ELR (cell line): Measurements from ENCODE around the gene BAHCC1.

Experiments
- DNase-seq: peaks from one replicate; pipeline ENCODE4 v3.0.0-alpha.2; 2015; ENCODE audit warnings: low read depth

The BAHCC1 gene

GRCh38 chr17:81461607-81462500 lies 66.6 kb downstream of the BAHCC1 start:
- DNase-seq, result no peak

GRCh38 chr17:81462506-81463125 lies 67.4 kb downstream of the BAHCC1 start:
- no peak for DNase-seq

GRCh38 chr17:81463506-81463905 lies 68.2 kb downstream of the BAHCC1 start:
- no peak for DNase-seq

- no peak for DNase-seq
These were observed 69.3 kb downstream of the BAHCC1 start for GRCh38 chr17:81464586-81464985.

GRCh38 chr17:81465910-81466309 lies 70.7 kb downstream of the BAHCC1 start:
- DNase-seq, result no peak

GRCh38 chr17:81466564-81467472 lies 71.6 kb downstream of the BAHCC1 start:
- no peak for DNase-seq

GRCh38 chr17:81468111-81468769 lies 73.0 kb downstream of the BAHCC1 start:
- DNase-seq, result no peak

GRCh38 chr17:81468770-81469121 lies 73.5 kb downstream of the BAHCC1 start:
- no peak for DNase-seq

GRCh38 chr17:81469266-81469665 lies 74.0 kb downstream of the BAHCC1 start:
- no peak for DNase-seq

GRCh38 chr17:81470270-81470943 lies 75.2 kb downstream of the BAHCC1 start:
- DNase-seq, result no peak

GRCh38 chr17:81470944-81471817 lies 75.9 kb downstream of the BAHCC1 start:
- DNase-seq, result peak; percentile 75

GRCh38 chr17:81471818-81472456 lies 76.7 kb downstream of the BAHCC1 start:
- peak; percentile 62 for DNase-seq

GRCh38 chr17:81473019-81473418 lies 77.8 kb downstream of the BAHCC1 start:
- DNase-seq, result no peak

- no peak for DNase-seq
These were observed 79.7 kb downstream of the BAHCC1 start for GRCh38 chr17:81474958-81475357.

GRCh38 chr17:81476097-81476496 lies 80.8 kb downstream of the BAHCC1 start:
- DNase-seq, result no peak

- DNase-seq, result no peak
These were observed 81.4 kb downstream of the BAHCC1 start for GRCh38 chr17:81476635-81477034.

- no peak for DNase-seq
These were observed 81.9 kb downstream of the BAHCC1 start for GRCh38 chr17:81477173-81477572.

- DNase-seq, result no peak
These were observed 82.9 kb downstream of the BAHCC1 start for GRCh38 chr17:81478119-81478518.

GRCh38 chr17:81479175-81480071 lies 84.2 kb downstream of the BAHCC1 start:
- DNase-seq, result no peak
